Measurements from ENCODE around the gene BCR.

Gene BCR

GRCh38 chr22:23277583-23278295 lies 97.4 kb downstream of the BCR start:
- no peak for DNase-seq (ENCODE audit: low read depth)

- DNase-seq (ENCODE audit: low read depth): peak; percentile 3
Observed at GRCh38 chr22:23278883-23279675, 98.8 kb downstream of the BCR start.

- no peak for DNase-seq (ENCODE audit: low read depth)
Observed at GRCh38 chr22:23279781-23280180, 99.5 kb downstream of the BCR start.

- no peak for DNase-seq (ENCODE audit: low read depth)
Observed at GRCh38 chr22:23280356-23281052, 100.2 kb downstream of the BCR start.

- DNase-seq (ENCODE audit: low read depth): no peak
Observed at GRCh38 chr22:23281053-23281405, 100.7 kb downstream of the BCR start.

GRCh38 chr22:23281406-23282088 lies 101.2 kb downstream of the BCR start:
- DNase-seq (ENCODE audit: low read depth): peak; percentile 75

- no peak for DNase-seq (ENCODE audit: low read depth)
Observed at GRCh38 chr22:23282089-23282501, 101.8 kb downstream of the BCR start.

GRCh38 chr22:23282516-23282915 lies 102.2 kb downstream of the BCR start:
- no peak for DNase-seq (ENCODE audit: low read depth)

- no peak for DNase-seq (ENCODE audit: low read depth)
Observed at GRCh38 chr22:23282986-23283385, 102.7 kb downstream of the BCR start.

- no peak for DNase-seq (ENCODE audit: low read depth)
Observed at GRCh38 chr22:23283591-23284503, 103.5 kb downstream of the BCR start.

GRCh38 chr22:23284504-23285033 lies 104.3 kb downstream of the BCR start:
- DNase-seq (ENCODE audit: low read depth): no peak

GRCh38 chr22:23285236-23285635 lies 104.9 kb downstream of the BCR start:
- DNase-seq (ENCODE audit: low read depth): no peak

GRCh38 chr22:23285734-23286133 lies 105.4 kb downstream of the BCR start:
- no peak for DNase-seq (ENCODE audit: low read depth)

GRCh38 chr22:23286296-23286695 lies 106.0 kb downstream of the BCR start:
- no peak for DNase-seq (ENCODE audit: low read depth)

GRCh38 chr22:23287136-23288095 lies 107.1 kb downstream of the BCR start:
- DNase-seq (ENCODE audit: low read depth): no peak

- no peak for DNase-seq (ENCODE audit: low read depth)
Observed at GRCh38 chr22:23288301-23289129, 108.2 kb downstream of the BCR start.

GRCh38 chr22:23289130-23289503 lies 108.8 kb downstream of the BCR start:
- no peak for DNase-seq (ENCODE audit: low read depth)

- peak; percentile 25 for DNase-seq (ENCODE audit: low read depth)
Observed at GRCh38 chr22:23289851-23290724, 109.8 kb downstream of the BCR start.

All from stimulated activated CD8-positive, alpha-beta memory T cell treated with anti-CD3 and anti-CD28 coated beads, Interleukin-12 subunit alpha, Interleukin-12 subunit beta, amount 100 ng/mL, for 1 hour (primary cell).